ENCODE results near the gene TCFL5. TPM values are rescaled to one million over a fixed set of nuclear protein-coding genes. Genes with fewer than 3 reads are reported as not detected.

Gene TCFL5
- total RNA-seq, 1 experiment from 2014 or later: 15.6 TPM

GRCh38 chr20:62880147-62880934 is 18.7 kb upstream of the TCFL5 start:
- no peak for DNase-seq (ENCODE audit: low read depth)

DNA sequence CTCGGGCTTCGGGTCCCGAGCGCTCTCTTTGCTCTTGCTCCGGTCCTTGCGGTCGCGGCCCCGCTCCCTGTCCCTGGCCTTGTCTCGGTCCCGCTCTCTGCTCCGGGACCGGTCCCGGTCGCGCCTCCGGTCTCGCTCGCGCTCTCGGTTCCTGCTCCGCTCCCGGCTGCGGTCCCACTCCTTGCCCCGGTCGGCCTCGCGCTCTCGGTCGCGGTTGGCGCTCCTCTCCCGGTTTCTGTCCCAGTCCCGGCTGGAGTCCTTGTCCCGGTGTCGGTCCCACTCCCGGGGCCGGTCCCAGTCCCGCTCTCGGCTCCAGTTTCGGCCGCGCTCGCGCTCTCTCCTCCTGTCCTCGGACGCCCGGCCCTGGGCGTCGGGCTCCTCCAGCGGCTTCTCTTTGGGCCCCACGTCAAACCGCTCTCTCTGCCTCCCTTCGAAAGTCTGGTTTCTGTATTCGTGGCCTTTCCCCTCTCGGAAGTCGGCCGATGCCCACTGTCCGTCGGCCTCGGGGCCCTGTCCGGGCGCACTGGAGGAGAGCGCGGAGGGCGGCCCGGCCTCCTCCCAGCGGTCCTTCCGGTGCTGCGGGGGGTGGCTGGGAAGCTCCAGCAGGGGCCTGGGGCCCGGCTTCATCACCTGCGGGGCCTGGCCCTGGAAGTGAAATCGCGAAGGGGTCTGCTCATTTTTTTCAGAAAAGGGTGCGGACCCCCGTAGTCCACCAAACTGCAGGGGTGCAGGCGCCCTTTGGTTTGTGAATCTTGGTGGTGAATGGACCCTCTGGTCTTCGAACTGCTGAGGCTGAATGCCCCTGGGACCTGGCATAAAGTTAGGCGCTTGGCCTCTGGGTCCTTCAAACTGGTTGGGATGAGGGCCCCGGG is 17.9 kb upstream of the TCFL5 start:
- DNase-seq (ENCODE audit: low read depth): no peak

- no peak for DNase-seq (ENCODE audit: low read depth)
These were observed 16.8 kb upstream of the TCFL5 start for GRCh38 chr20:62878244-62879038.

GRCh38 chr20:62876902-62877816 is 15.5 kb upstream of the TCFL5 start:
- DNase-seq (ENCODE audit: low read depth): no peak

DNA sequence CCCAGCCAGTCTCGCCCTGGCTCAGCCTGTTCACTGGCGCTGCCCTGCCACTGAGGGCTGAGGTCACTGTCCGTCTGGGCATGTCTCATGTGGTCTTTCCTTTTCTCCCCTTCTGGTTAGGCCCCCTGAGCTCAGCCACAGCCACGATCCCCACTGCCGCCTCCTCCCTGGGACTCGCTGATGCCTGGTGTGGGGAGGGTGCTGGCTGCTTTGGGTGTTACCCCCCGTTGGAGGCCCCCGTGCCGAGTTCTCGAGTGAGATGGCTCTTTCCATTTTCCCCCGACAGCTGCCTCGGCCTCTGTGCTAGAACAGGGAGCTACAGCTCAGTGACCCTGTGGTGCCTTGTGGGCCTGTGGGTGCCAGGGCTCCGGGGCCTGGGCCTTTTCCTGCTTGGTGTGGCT is 14.9 kb upstream of the TCFL5 start:
- no peak for DNase-seq (ENCODE audit: low read depth)

DNA sequence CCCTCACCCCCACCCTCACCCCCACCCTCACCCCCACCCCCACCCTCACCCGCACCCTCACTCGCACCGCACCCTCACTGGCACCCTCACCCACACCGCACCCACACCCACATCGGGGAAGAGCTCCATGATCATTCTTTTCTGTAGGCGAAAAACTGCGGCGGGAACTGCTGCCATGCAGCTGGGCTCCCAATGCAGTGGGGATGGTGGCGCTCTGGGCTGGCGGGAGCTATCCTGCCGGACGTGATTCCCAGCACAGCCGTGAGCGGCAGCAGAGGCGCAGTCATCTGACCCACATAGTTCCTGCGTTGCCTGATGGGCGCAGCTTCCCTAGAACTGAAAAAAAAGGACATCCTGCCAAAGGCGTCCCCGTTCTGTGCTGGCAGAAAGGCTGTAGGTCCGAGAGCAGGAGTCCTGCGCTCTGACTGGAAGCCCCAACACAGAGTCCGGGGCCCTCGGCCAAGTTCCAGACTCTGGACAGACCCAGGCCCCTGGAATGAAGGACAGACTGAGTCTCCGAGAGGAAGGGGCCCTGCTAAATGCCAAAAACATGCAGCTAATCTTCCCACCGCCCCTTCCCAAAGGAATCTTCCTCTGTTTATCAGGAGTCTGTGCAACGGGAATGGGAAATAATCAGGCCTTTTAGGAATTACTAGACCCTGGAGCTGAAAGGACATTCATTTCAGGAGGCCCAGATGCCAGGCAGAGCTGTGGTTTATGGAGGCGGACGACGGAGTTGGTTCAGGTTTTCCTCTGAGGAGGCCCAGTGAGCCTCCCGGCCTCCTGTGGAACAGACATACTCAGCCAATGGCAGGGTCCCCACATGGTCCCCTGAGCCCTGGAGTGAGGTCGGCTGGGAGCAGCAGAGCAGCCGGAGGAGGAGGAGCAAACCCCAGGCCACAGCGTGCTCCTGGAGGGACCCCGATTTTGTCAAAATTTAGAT is 14.1 kb upstream of the TCFL5 start:
- peak; percentile 86 for DNase-seq (ENCODE audit: low read depth)

GRCh38 chr20:62874964-62875344 is 13.3 kb upstream of the TCFL5 start:
- no peak for DNase-seq (ENCODE audit: low read depth)

GRCh38 chr20:62873681-62874031 is 12.0 kb upstream of the TCFL5 start:
- peak; percentile 43 for DNase-seq (ENCODE audit: low read depth)

GRCh38 chr20:62873280-62873679 is 11.7 kb upstream of the TCFL5 start:
- DNase-seq (ENCODE audit: low read depth): no peak

- no peak for DNase-seq (ENCODE audit: low read depth)
These were observed 11.2 kb upstream of the TCFL5 start for GRCh38 chr20:62872862-62873261.

- no peak for DNase-seq (ENCODE audit: low read depth)
These were observed 10.7 kb upstream of the TCFL5 start for GRCh38 chr20:62872184-62872847.

- no peak for DNase-seq (ENCODE audit: low read depth)
These were observed 2.6 kb upstream of the TCFL5 start for GRCh38 chr20:62864207-62864606.

DNA sequence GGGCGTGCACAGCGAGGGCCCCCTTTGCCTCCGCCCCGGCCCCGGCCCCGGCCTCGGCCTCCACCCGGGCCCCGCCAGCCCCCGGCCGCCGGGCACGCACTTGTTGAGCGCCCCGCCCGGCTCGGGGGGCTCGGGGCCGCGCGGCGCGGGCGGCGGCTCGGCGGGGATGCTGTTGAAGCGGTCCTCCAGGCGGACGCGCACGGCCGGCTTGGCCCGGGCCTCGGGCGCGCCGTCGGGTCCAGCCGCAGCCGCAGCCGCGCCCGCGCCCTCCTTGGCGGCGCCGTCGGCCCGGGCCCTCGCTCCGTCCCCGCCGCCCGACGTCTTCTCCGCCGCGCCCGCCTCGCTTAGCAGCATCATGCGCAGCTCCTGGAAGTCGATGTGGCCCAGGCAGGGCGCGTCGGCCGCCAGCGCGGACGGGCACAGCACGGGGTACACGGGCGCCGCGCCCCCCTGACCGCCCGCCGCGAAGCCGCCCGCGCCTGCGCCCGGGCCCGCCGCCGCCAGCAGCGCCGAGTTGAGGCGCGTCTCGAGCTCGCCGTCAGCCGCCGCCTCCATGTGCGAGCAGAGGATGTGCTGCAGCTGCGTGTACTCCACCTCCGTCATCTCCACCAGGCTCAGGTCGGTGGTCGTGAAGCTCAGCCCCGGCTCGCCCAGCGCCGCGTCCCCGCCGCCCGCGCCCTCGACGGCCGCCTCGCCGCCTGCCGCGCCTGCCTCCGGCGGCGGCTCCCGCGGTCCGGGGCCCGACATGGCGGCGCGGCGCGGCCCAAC is 514 bp downstream of the TCFL5 start:
- no peak for DNase-seq (ENCODE audit: low read depth)

DNA sequence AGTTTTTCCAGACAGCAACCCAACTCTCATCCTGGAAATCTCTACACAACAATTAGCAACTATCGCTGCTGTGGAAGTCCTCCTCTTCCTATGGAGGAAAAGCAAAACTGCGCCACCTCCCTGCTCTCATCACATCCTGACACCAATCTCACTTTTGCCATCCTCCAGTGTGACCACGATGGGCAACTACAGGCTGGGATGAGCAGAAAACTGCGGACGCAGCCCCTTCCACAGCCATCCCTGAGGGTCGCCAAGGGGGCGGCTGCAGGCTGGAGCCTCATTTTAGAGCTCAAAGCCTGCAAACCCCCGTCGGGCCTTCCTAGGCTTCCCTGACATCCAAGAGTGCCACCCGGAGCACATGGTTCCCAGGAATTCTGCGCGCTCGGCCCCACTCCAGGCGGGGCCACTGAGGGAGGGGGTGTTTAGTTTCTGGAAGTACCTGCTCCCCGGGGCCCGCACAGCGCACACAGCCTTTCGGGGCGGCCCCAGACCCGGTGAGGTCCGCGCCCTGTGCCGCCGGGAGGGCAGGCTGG is 1.2 kb downstream of the TCFL5 start:
- no peak for DNase-seq (ENCODE audit: low read depth)

- DNase-seq (ENCODE audit: low read depth): no peak
These were observed 1.9 kb downstream of the TCFL5 start for GRCh38 chr20:62859721-62860120.

- DNase-seq (ENCODE audit: low read depth): no peak
These were observed 3.4 kb downstream of the TCFL5 start for GRCh38 chr20:62858058-62858830.

GRCh38 chr20:62856931-62857619 is 4.5 kb downstream of the TCFL5 start:
- no peak for DNase-seq (ENCODE audit: low read depth)

Measured in LHCN-M2 (cell line).